DOHH2 (cell line): ENCODE data around the gene SLC43A2.

ENCODE experiments used
- EZH2phosphoT487 ChIP-seq: fragments of 200-600 bp; sonication (generic); IDR thresholded peaks from 2 replicates; pipeline ENCODE4 v1.6.1; 2017; ENCODE audit warnings: borderline replicate concordance, mild to moderate bottlenecking, antibody characterized with exemption, low read length, moderate library complexity, mixed read lengths
- TF ChIP-seq, protein P1 (sequence below): fragments of 200-600 bp; sonication (generic); IDR thresholded peaks from one replicate; pipeline ENCODE4 v1.5.1; 2014; ENCODE audit warnings: antibody characterized with exemption, mild to moderate bottlenecking, low read depth, low read length; ENCODE audit not compliant: poor library complexity, severe bottlenecking

DNA sequence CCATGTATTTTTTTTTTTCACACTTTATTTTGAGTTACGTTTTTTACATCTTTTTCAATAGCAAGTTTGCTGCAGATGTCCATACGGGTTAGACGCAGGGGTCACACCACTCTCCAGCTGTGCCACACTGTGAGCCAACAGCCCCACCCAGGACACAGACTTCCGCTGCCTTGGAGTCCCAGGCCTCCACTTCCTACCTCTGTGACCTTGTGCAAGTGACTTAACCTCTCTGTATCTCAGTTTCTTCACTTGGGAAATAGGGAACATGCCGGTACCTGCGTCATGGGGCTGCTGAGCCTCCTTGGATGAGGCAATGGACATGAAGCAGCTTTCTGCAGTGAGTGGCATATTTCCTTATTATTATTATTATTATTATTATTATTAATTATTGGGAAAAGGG lies 62.8 kb downstream of the SLC43A2 start:
- TF ChIP-seq, protein P1, sequence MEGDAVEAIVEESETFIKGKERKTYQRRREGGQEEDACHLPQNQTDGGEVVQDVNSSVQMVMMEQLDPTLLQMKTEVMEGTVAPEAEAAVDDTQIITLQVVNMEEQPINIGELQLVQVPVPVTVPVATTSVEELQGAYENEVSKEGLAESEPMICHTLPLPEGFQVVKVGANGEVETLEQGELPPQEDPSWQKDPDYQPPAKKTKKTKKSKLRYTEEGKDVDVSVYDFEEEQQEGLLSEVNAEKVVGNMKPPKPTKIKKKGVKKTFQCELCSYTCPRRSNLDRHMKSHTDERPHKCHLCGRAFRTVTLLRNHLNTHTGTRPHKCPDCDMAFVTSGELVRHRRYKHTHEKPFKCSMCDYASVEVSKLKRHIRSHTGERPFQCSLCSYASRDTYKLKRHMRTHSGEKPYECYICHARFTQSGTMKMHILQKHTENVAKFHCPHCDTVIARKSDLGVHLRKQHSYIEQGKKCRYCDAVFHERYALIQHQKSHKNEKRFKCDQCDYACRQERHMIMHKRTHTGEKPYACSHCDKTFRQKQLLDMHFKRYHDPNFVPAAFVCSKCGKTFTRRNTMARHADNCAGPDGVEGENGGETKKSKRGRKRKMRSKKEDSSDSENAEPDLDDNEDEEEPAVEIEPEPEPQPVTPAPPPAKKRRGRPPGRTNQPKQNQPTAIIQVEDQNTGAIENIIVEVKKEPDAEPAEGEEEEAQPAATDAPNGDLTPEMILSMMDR, result no peak
- no peak for TF ChIP-seq EZH2phosphoT487
